NCI-H345 treated with DMSO at 0.1 percent for 48 hours (cell line): ENCODE data around the gene HMGB2.

Source experiments
- DNase-seq: peaks from one replicate; lab custom pipeline; 2025; ENCODE audit not compliant: unreplicated experiment; lab: John Stamatoyannopoulos, UW

Gene HMGB2

GRCh38 chr4:173288698-173289352, 45.3 kb downstream of the HMGB2 start:
- no peak for DNase-seq

GRCh38 chr4:173288296-173288695, 45.9 kb downstream of the HMGB2 start:
- DNase-seq: no peak

GRCh38 chr4:173287486-173287885, 46.7 kb downstream of the HMGB2 start:
- no peak for DNase-seq

GRCh38 chr4:173284463-173284862, 49.7 kb downstream of the HMGB2 start:
- no peak for DNase-seq

- DNase-seq: no peak
Measured at GRCh38 chr4:173282626-173283025, 51.5 kb downstream of the HMGB2 start.

GRCh38 chr4:173282256-173282562, 51.9 kb downstream of the HMGB2 start:
- DNase-seq: no peak

- DNase-seq: no peak
Measured at GRCh38 chr4:173281406-173282255, 52.5 kb downstream of the HMGB2 start.
